AG10803 (cell line): ENCODE data around the gene SORL1.
"Not testable (repeated sequence)": the region's sequence is repeated elsewhere in the genome, so short reads cannot be mapped to it uniquely, and the experiment has no call there.

ENCODE experiments used
- DNase-seq: peaks from one replicate; pipeline ENCODE4 v3.0.0; 2010; ENCODE audit warnings: low read depth
- H3K4me3 ChIP-seq: 2 replicates; pipeline ENCODE4 v1.5.1; 2011; ENCODE audit warnings: mild to moderate bottlenecking, low read length, control low read depth
- TF ChIP-seq, protein P1 (sequence below): conservative IDR thresholded peaks from 2 replicates; pipeline ENCODE4 v1.5.1; 2011; ENCODE audit warnings: mild to moderate bottlenecking, low read length, control low read depth, inconsistent platforms

Gene SORL1

GRCh38 chr11:121476379-121477032 lies 24.4 kb downstream of the SORL1 start:
- no peak overlapping the region for H3K4me3 ChIP-seq
- TF ChIP-seq, protein P1, sequence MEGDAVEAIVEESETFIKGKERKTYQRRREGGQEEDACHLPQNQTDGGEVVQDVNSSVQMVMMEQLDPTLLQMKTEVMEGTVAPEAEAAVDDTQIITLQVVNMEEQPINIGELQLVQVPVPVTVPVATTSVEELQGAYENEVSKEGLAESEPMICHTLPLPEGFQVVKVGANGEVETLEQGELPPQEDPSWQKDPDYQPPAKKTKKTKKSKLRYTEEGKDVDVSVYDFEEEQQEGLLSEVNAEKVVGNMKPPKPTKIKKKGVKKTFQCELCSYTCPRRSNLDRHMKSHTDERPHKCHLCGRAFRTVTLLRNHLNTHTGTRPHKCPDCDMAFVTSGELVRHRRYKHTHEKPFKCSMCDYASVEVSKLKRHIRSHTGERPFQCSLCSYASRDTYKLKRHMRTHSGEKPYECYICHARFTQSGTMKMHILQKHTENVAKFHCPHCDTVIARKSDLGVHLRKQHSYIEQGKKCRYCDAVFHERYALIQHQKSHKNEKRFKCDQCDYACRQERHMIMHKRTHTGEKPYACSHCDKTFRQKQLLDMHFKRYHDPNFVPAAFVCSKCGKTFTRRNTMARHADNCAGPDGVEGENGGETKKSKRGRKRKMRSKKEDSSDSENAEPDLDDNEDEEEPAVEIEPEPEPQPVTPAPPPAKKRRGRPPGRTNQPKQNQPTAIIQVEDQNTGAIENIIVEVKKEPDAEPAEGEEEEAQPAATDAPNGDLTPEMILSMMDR = no peak
- DNase-seq = no peak

DNA sequence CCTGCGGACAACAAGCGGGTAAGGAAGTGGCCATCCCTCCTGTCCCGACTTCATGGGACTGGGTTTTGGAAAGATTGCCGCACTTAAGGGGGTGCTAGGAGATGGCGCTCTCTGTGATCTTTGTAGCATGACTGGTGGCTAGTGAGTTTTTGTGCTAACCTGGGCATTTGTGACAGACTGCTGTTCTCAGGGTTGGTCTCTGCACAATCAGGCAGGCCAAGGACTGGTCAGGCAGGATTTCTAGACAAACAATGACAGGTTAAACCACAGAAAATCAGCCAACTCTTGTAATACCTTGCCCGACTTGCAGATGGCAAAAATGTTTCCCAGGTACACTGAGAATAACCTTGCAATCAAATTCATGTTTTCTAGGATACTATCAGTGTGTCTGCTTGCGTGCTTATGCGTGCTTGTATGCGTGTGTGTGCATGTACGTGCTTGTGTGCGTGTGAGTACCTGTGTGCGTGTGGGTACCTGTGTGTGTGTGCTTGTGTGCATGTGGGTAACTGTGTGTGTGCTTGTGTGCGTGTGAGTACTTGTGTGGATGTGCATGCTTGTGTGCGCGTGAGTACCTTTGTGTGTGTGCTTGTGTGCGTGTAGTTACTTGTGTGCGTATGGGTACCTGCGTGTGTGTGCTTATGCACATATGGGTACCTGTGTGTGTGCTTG lies 26.2 kb downstream of the SORL1 start:
- DNase-seq = no peak
- no peak overlapping the region for H3K4me3 ChIP-seq
- TF ChIP-seq, protein P1 = no peak

- no peak overlapping the region for H3K4me3 ChIP-seq
- no peak for DNase-seq
- TF ChIP-seq, protein P1 = no peak
Measured at GRCh38 chr11:121478895-121479697, 27.0 kb downstream of the SORL1 start.

DNA sequence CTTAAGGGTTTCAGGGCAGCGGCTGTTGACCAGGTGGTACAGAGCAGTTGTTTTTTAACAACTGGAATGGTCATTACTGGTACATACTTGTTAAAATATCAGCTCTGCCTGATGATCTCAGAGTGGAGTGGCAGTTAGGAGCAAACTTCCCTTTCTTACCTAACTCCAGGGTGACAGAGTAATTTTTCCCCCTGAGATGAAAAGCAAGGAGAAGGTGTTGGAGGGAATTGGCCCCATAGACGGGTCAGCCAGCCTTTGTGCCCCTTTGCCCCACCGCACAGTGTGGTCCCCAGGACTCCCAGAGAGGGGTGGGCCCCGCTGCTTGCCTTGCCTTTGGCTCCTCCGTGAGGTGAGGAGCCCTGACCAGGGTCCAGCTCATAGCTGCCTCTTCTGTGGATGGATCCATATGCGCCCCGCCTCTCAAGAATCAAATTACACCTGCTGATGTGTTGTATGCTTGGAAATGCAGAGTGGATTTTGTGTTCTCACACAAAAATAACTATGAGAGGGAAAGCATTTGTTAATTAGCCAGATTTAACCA lies 27.7 kb downstream of the SORL1 start:
- TF ChIP-seq, protein P1 = no peak
- H3K4me3 ChIP-seq = no peak overlapping the region

DNA sequence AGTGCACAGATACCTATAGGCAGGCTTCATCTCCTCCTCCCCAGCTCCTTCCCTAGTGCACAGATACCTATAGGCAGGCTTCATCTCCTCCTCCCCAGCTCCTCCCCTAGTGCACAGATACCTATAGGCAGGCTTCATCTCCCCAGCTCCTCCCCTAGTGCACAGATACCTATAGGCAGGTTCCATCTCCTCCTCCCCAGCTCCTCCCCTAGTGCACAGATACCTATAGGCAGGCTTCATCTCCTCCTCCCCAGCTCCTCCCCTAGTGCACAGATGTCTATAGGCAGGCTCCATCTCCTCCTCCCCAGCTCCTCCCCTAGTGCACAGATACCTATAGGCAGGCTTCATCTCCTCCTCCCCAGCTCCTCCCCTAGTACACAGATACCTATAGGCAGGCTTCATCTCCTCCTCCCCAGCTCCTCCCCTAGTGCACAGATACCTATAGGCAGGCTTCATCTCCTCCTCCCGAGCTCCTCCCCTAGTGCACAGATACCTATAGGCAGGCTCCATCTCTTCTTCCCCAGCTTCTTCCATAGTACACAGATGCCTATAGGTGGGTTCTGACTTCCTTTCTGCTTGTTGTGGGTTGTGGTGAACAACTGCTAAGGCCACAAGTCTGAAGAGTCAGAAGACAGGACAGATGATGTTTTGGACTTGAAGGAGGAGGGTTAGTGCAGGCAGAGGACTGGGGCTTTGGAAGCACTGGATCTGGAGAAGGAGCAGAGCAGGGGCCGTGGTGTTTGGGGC lies 29.5 kb downstream of the SORL1 start:
- DNase-seq, H3K4me3 ChIP-seq: not testable (repeated sequence)

More for the DNA sequence above, 27.7 kb downstream of the SORL1 start:
- no peak for DNase-seq

GRCh38 chr11:121482231-121483129 lies 30.4 kb downstream of the SORL1 start:
- H3K4me3 ChIP-seq = no peak overlapping the region
- TF ChIP-seq, protein P1 = no peak
- no peak for DNase-seq
